ENCODE data around the gene IL1B.

The IL1B gene

GRCh38 chr2:112831946-112832840, 4.4 kb downstream of the IL1B start:
- DNase-seq (ENCODE audit: low spot score) = no peak

GRCh38 chr2:112831513-112831845, 5.1 kb downstream of the IL1B start:
- TF ChIP-seq CTCF (IDR thresholded peaks at IDR 0.05; ENCODE audit: extremely low read depth, missing control alignments) = no peak
- DNase-seq (ENCODE audit: low spot score) = no peak

More at GRCh38 chr2:112831946-112832840, 4.4 kb downstream of the IL1B start:
- TF ChIP-seq CTCF (IDR thresholded peaks at IDR 0.05; ENCODE audit: extremely low read depth, missing control alignments) = no peak

GRCh38 chr2:112830682-112831512, 5.7 kb downstream of the IL1B start:
- DNase-seq (ENCODE audit: low spot score) = no peak
- TF ChIP-seq CTCF (IDR thresholded peaks at IDR 0.05; ENCODE audit: extremely low read depth, missing control alignments) = no peak

GRCh38 chr2:112829961-112830681, 6.5 kb downstream of the IL1B start:
- DNase-seq (ENCODE audit: low spot score) = no peak
- TF ChIP-seq CTCF (IDR thresholded peaks at IDR 0.05; ENCODE audit: extremely low read depth, missing control alignments) = no peak

GRCh38 chr2:112829101-112829960, 7.2 kb downstream of the IL1B start:
- DNase-seq (ENCODE audit: low spot score) = no peak
- TF ChIP-seq CTCF (IDR thresholded peaks at IDR 0.05; ENCODE audit: extremely low read depth, missing control alignments) = no peak

GRCh38 chr2:112828251-112828691, 8.3 kb downstream of the IL1B start:
- DNase-seq (ENCODE audit: low spot score) = no peak
- TF ChIP-seq CTCF (IDR thresholded peaks at IDR 0.05; ENCODE audit: extremely low read depth, missing control alignments) = no peak
